ENCODE measurements around the gene SUGP2.

SUGP2 gene

GRCh38 chr19:19049406-19049805, 16.1 kb upstream of the SUGP2 start:
- Histone ChIP-seq H3K27ac (no peak overlapping the region), H3K4me3 (no peak overlapping the region), H3K36me3 (ENCODE audit: insufficient read depth, low read length) (peaks cover 47% of the 10 kb centered on the region), H3K9me3 (ENCODE audit: low read depth, low read length) (no peaks in the 10 kb centered on the region), H3K9ac (ENCODE audit: insufficient read length) (no peak overlapping the region)
- TF ChIP-seq FOXP2 (optimal IDR thresholded peaks at IDR 0.05; ENCODE audit: control extremely low read depth, extremely low read length, insufficient read depth): no peak
- TF ChIP-seq POLR2AphosphoS5 (IDR thresholded peaks at IDR 0.05; ENCODE audit: borderline replicate concordance, low read depth, low read length): no peak
- no peak for TF ChIP-seq EZH2 (IDR thresholded peaks at IDR 0.05)
- DNase-seq (ENCODE audit: low read depth, low spot score): no peak

DNA sequence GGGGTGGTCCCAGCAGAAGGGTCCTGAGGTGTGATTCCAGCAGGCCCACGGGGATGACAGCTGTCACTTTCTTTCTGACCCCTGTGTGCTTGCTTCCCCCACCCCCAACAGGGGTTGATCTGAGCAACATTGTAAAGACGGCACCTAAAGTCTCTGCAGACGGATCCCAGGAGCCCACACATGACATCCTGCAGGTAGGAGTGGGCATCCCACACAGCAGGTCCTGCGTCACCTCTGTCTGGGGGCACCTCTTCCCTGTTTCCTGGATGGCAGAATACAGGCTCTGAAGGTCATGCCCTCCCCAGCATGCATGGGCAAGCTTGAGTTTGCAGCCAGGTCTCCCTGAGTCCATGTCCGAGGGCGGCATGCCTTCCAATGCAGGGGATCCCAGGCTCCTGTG, 10.6 kb upstream of the SUGP2 start:
- no peak for DNase-seq (ENCODE audit: low read depth, low spot score)
- Histone ChIP-seq H3K4me3 (no peak overlapping the region), H3K9ac (ENCODE audit: insufficient read length) (no peak overlapping the region), H3K36me3 (ENCODE audit: insufficient read depth, low read length) (peaks cover 38% of the 10 kb centered on the region), H3K27ac (no peak overlapping the region), H3K9me3 (ENCODE audit: low read depth, low read length) (no peaks in the 10 kb centered on the region)
- no peak for TF ChIP-seq POLR2AphosphoS5 (IDR thresholded peaks at IDR 0.05; ENCODE audit: borderline replicate concordance, low read depth, low read length)
- no peak for TF ChIP-seq FOXP2 (optimal IDR thresholded peaks at IDR 0.05; ENCODE audit: control extremely low read depth, extremely low read length, insufficient read depth)
- TF ChIP-seq EZH2 (IDR thresholded peaks at IDR 0.05): no peak

GRCh38 chr19:19043481-19043880, 10.2 kb upstream of the SUGP2 start:
- peaks cover 42% of the 10 kb centered on the region for H3K36me3 ChIP-seq (ENCODE audit: insufficient read depth, low read length)
- no peak overlapping the region for H3K27ac ChIP-seq
- TF ChIP-seq POLR2AphosphoS5 (IDR thresholded peaks at IDR 0.05; ENCODE audit: borderline replicate concordance, low read depth, low read length) (no peak), EZH2 (IDR thresholded peaks at IDR 0.05) (no peak), FOXP2 (optimal IDR thresholded peaks at IDR 0.05; ENCODE audit: control extremely low read depth, extremely low read length, insufficient read depth) (no peak)
- no peak overlapping the region for H3K9ac ChIP-seq (ENCODE audit: insufficient read length)
- no peak overlapping the region for H3K4me3 ChIP-seq
- no peaks in the 10 kb centered on the region for H3K9me3 ChIP-seq (ENCODE audit: low read depth, low read length)
- DNase-seq (ENCODE audit: low read depth, low spot score): no peak

DNA sequence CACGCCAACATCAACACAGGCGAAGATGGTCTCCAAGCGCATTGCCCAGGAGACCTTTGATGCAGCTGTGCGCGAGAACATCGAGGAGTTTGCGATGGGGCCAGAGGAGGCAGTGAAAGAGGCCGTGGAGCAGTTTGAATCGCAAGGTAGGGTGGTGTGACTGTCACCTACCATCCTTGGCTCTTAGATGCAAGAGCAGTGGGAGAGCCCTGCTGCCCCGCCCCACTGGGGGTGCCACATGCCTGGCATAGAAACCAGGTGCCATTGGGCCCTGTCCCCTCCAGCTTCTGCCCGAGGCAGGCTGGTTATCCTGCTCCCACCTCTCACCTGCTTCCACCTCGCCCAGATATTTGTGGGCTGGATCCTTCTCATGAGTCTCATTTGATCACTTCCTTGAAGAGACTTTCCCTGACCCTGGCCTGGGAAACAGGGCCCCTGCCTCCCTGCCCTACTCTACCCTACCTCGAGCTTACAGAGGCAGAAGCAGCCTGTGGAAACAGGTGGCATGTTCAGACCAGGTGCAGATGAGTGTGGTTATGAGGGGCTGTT, 9.5 kb upstream of the SUGP2 start:
- Histone ChIP-seq H3K27ac (no peak overlapping the region), H3K9me3 (ENCODE audit: low read depth, low read length) (no peaks in the 10 kb centered on the region), H3K4me3 (no peak overlapping the region), H3K9ac (ENCODE audit: insufficient read length) (no peak overlapping the region), H3K36me3 (ENCODE audit: insufficient read depth, low read length) (peaks cover 48% of the 10 kb centered on the region)
- no peak for DNase-seq (ENCODE audit: low read depth, low spot score)
- TF ChIP-seq POLR2AphosphoS5 (IDR thresholded peaks at IDR 0.05; ENCODE audit: borderline replicate concordance, low read depth, low read length): no peak
- no peak for TF ChIP-seq FOXP2 (optimal IDR thresholded peaks at IDR 0.05; ENCODE audit: control extremely low read depth, extremely low read length, insufficient read depth)
- no peak for TF ChIP-seq EZH2 (IDR thresholded peaks at IDR 0.05)

- peaks cover 64% of the 10 kb centered on the region for H3K36me3 ChIP-seq (ENCODE audit: insufficient read depth, low read length)
- no peaks in the 10 kb centered on the region for H3K9me3 ChIP-seq (ENCODE audit: low read depth, low read length)
- H3K9ac ChIP-seq (ENCODE audit: insufficient read length): no peak overlapping the region
- DNase-seq (ENCODE audit: low read depth, low spot score): no peak
- no peak for TF ChIP-seq EZH2 (IDR thresholded peaks at IDR 0.05)
- TF ChIP-seq FOXP2 (optimal IDR thresholded peaks at IDR 0.05; ENCODE audit: control extremely low read depth, extremely low read length, insufficient read depth): no peak
- no peak for TF ChIP-seq POLR2AphosphoS5 (IDR thresholded peaks at IDR 0.05; ENCODE audit: borderline replicate concordance, low read depth, low read length)
- no peak overlapping the region for H3K27ac ChIP-seq
- H3K4me3 ChIP-seq: no peak overlapping the region
Measured at GRCh38 chr19:19040417-19040816, 7.1 kb upstream of the SUGP2 start.

GRCh38 chr19:19039901-19040300, 6.6 kb upstream of the SUGP2 start:
- H3K4me3 ChIP-seq: no peak overlapping the region
- H3K27ac ChIP-seq: peak overlapping the region; percentile 46; the same call in 1 of the 2 replicates
- TF ChIP-seq POLR2AphosphoS5 (IDR thresholded peaks at IDR 0.05; ENCODE audit: borderline replicate concordance, low read depth, low read length) (no peak), EZH2 (IDR thresholded peaks at IDR 0.05) (no peak), FOXP2 (optimal IDR thresholded peaks at IDR 0.05; ENCODE audit: control extremely low read depth, extremely low read length, insufficient read depth) (no peak)
- H3K9ac ChIP-seq (ENCODE audit: insufficient read length): no peak overlapping the region
- H3K36me3 ChIP-seq (ENCODE audit: insufficient read depth, low read length): peaks cover 68% of the 10 kb centered on the region
- H3K9me3 ChIP-seq (ENCODE audit: low read depth, low read length): no peaks in the 10 kb centered on the region
- no peak for DNase-seq (ENCODE audit: low read depth, low spot score)

GRCh38 chr19:19034204-19034624, 897 bp upstream of the SUGP2 start:
- Histone ChIP-seq H3K4me3 (peak overlapping the region; percentile 81), H3K9me3 (ENCODE audit: low read depth, low read length) (no peaks in the 10 kb centered on the region), H3K27ac (peak overlapping the region; percentile 84), H3K36me3 (ENCODE audit: insufficient read depth, low read length) (peaks cover 58% of the 10 kb centered on the region), H3K9ac (ENCODE audit: insufficient read length) (peak overlapping the region; percentile 72)
- TF ChIP-seq EZH2 (IDR thresholded peaks at IDR 0.05) (no peak), POLR2AphosphoS5 (IDR thresholded peaks at IDR 0.05; ENCODE audit: borderline replicate concordance, low read depth, low read length) (peak; percentile 49; the same call in 1 of the 2 replicates)
- peak; percentile 48 for DNase-seq (ENCODE audit: low read depth, low spot score)

GRCh38 chr19:19033176-19033425, 216 bp downstream of the SUGP2 start:
- peaks cover 60% of the 10 kb centered on the region for H3K36me3 ChIP-seq (ENCODE audit: insufficient read depth, low read length)
- H3K9ac ChIP-seq (ENCODE audit: insufficient read length): peak overlapping the region; percentile 94
- TF ChIP-seq FOXP2 (optimal IDR thresholded peaks at IDR 0.05; ENCODE audit: control extremely low read depth, extremely low read length, insufficient read depth) (no peak), EZH2 (IDR thresholded peaks at IDR 0.05) (no peak), POLR2AphosphoS5 (IDR thresholded peaks at IDR 0.05; ENCODE audit: borderline replicate concordance, low read depth, low read length) (no peak)

More at GRCh38 chr19:19033176-19033425, 216 bp downstream of the SUGP2 start:
- DNase-seq (ENCODE audit: low read depth, low spot score): no peak
- H3K27ac ChIP-seq: peak overlapping the region; percentile 84
- H3K9me3 ChIP-seq (ENCODE audit: low read depth, low read length): no peaks in the 10 kb centered on the region
- peak overlapping the region; percentile 81 for H3K4me3 ChIP-seq
